Measurements from ENCODE around the gene RPL10.

Gene RPL10

GRCh38 chrX:154369449-154370299 is 28.5 kb upstream of the RPL10 start:
- DNase-seq = peak; percentile 51
- Mint-ChIP-seq H3K9me3 (peaks cover 33% of the 10 kb centered on the region), H3K4me3 (peak overlapping the region; percentile 90), H3K36me3 (ENCODE audit: low read depth) (peaks cover 8% of the 10 kb centered on the region), H3K4me1 (peaks cover 5% of the 10 kb centered on the region), H3K27ac (peak overlapping the region; percentile 80), H3K27me3 (ENCODE audit: low read depth, poor library complexity) (no peaks in the 10 kb centered on the region)
- no peak for TF ChIP-seq CTCF (IDR thresholded peaks at IDR 0.05)

GRCh38 chrX:154370300-154371016 is 27.7 kb upstream of the RPL10 start:
- H3K4me1 Mint-ChIP-seq = peaks cover 7% of the 10 kb centered on the region
- DNase-seq = peak; percentile 47
- H3K9me3 Mint-ChIP-seq = peaks cover 34% of the 10 kb centered on the region
- H3K4me3 Mint-ChIP-seq = peak overlapping the region; percentile 90
- H3K27me3 Mint-ChIP-seq (ENCODE audit: low read depth, poor library complexity) = no peaks in the 10 kb centered on the region
- H3K36me3 Mint-ChIP-seq (ENCODE audit: low read depth) = peaks cover 4% of the 10 kb centered on the region
- no peak for TF ChIP-seq CTCF (IDR thresholded peaks at IDR 0.05)
- peak overlapping the region; percentile 80 for H3K27ac Mint-ChIP-seq

GRCh38 chrX:154371017-154371788 is 27.0 kb upstream of the RPL10 start:
- no peak for TF ChIP-seq CTCF (IDR thresholded peaks at IDR 0.05)
- Mint-ChIP-seq H3K9me3 (peaks cover 32% of the 10 kb centered on the region), H3K27me3 (ENCODE audit: low read depth, poor library complexity) (no peaks in the 10 kb centered on the region), H3K4me1 (peaks cover 4% of the 10 kb centered on the region), H3K36me3 (ENCODE audit: low read depth) (no peaks in the 10 kb centered on the region), H3K27ac (peak overlapping the region; percentile 79), H3K4me3 (peak overlapping the region; percentile 85)
- peak; percentile 88 for DNase-seq

- peaks cover 36% of the 10 kb centered on the region for H3K9me3 Mint-ChIP-seq
- no peak overlapping the region for H3K27ac Mint-ChIP-seq
- no peak for TF ChIP-seq CTCF (IDR thresholded peaks at IDR 0.05)
- no peak for DNase-seq
- H3K4me1 Mint-ChIP-seq = peaks cover 8% of the 10 kb centered on the region
- H3K36me3 Mint-ChIP-seq (ENCODE audit: low read depth) = no peaks in the 10 kb centered on the region
- H3K27me3 Mint-ChIP-seq (ENCODE audit: low read depth, poor library complexity) = no peaks in the 10 kb centered on the region
- no peak overlapping the region for H3K4me3 Mint-ChIP-seq
Measured at GRCh38 chrX:154371789-154372300, 26.3 kb upstream of the RPL10 start.

- no peak for DNase-seq
- Mint-ChIP-seq H3K9me3 (peaks cover 37% of the 10 kb centered on the region), H3K27ac (no peak overlapping the region), H3K27me3 (ENCODE audit: low read depth, poor library complexity) (no peaks in the 10 kb centered on the region), H3K36me3 (ENCODE audit: low read depth) (no peaks in the 10 kb centered on the region), H3K4me1 (peaks cover 14% of the 10 kb centered on the region), H3K4me3 (peak overlapping the region; percentile 63)
- TF ChIP-seq CTCF (IDR thresholded peaks at IDR 0.05) = no peak
Measured at GRCh38 chrX:154372612-154373022, 25.6 kb upstream of the RPL10 start.

All from nephron progenitor cell (in vitro differentiated cells).